ENCODE data around the gene DPP6. TPM values are rescaled to one million over a fixed set of nuclear protein-coding genes. Genes with fewer than 3 reads are reported as not detected.

The DPP6 gene
- total RNA-seq, 4 donors from 2014 or later: 0.38 TPM; not detected in 2

DNA sequence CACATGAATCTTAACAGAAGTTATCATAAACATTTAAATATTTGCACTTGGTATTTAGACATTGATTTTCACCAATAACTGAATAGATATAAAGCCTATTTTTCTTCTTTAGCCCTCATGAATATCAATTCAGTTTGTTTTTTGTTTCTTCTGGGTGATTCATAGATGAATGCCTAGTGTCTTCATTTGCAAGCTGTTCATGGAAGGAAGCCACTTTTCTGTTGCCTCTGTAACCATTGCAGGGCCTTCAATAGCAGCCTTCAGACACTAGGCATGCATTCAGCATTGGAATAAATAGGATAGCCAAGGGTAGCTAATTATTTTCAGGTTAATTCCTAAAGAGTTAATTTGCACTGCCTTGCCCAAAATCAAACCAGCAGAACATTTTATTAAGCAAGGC lies 375.3 kb downstream of the DPP6 start:
- TF ChIP-seq, protein P1, sequence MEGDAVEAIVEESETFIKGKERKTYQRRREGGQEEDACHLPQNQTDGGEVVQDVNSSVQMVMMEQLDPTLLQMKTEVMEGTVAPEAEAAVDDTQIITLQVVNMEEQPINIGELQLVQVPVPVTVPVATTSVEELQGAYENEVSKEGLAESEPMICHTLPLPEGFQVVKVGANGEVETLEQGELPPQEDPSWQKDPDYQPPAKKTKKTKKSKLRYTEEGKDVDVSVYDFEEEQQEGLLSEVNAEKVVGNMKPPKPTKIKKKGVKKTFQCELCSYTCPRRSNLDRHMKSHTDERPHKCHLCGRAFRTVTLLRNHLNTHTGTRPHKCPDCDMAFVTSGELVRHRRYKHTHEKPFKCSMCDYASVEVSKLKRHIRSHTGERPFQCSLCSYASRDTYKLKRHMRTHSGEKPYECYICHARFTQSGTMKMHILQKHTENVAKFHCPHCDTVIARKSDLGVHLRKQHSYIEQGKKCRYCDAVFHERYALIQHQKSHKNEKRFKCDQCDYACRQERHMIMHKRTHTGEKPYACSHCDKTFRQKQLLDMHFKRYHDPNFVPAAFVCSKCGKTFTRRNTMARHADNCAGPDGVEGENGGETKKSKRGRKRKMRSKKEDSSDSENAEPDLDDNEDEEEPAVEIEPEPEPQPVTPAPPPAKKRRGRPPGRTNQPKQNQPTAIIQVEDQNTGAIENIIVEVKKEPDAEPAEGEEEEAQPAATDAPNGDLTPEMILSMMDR (IDR thresholded peaks at IDR 0.05): no peak
- no peak for TF ChIP-seq POLR2A (IDR thresholded peaks at IDR 0.05)
- peaks cover 0 to 6% (median 0%) of the 10 kb centered on the region in 3 donors for H3K9me3 ChIP-seq
- H3K36me3 ChIP-seq: no peaks in the 10 kb centered on the region
- no peak overlapping the region for H3K27ac ChIP-seq
- intact Hi-C loops (cut with DNase I): no loop called here
- H3K4me3 ChIP-seq: no peak overlapping the region
- no peak for DNase-seq
- no peaks in the 10 kb centered on the region for H3K27me3 ChIP-seq
- no peaks in the 10 kb centered on the region for H3K4me1 ChIP-seq

DNA sequence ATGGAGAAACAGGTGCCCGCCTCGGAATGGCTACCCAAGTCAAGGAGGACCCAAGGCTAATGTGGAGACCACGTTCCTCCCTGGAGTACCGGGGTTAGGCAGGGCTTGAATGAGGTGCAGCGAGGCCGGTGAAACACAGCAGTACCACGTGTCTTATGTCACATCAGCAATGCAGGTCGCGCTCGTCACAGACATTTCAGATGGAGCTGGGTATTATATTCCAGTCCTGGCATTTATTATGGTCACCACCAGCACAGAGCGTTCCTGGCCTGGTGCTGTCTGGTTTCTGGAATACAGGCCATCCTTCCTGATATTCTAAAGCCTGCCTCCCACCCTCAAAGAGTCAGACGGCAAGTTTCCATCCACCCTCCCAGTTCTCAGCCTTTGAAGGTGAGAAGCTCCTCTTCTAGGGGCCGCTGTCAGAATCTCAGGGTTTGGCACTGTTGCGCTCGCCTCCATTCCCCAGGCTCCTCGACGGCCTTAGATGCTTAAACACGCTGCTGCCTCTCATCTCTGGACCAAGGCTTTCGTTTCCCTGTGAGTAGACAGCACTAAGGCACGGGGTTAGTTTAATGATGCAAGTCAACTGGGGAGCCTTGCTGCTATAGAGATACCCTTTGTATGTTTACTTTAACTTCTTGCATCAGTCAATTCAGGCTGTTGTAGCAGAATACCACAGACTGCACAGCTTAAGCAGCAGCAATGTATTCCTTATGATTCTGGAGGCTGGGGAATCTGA lies 377.6 kb downstream of the DPP6 start:
- TF ChIP-seq POLR2A (IDR thresholded peaks at IDR 0.05): no peak
- TF ChIP-seq, protein P1 (IDR thresholded peaks at IDR 0.05): no peak
- Histone ChIP-seq H3K27me3 (no peaks in the 10 kb centered on the region), H3K27ac (no peak overlapping the region), H3K9me3 (peaks cover 0 to 6% (median 0%) of the 10 kb centered on the region in 3 donors), H3K4me1 (no peaks in the 10 kb centered on the region), H3K4me3 (no peak overlapping the region), H3K36me3 (no peaks in the 10 kb centered on the region)
- 70 to 78% methylated on average over 13 of the region's 20 CpGs for WGBS, 2 donors
- intact Hi-C loops (cut with DNase I): no loop called here
- no peak for DNase-seq

DNA sequence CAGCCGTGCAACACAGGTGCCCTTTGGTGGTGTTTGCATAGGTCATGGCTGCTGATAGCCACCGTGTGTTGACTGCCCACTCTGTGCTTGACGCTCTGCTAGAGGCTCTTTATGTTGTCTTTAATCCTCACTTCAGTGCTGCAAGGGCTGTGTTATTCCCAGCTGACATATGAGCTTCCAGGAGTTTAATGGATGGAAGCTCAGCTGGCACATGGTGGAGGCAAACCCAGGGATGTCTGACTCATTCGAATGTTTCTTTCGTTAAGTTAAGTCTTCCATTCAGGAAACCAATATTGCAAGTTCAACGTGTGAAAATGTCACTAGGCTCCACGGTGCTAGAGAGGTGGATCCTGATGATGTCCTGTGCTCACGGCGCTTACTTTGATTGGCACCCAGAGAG lies 378.4 kb downstream of the DPP6 start:
- no peak for DNase-seq
- Histone ChIP-seq H3K27ac (no peak overlapping the region), H3K4me1 (no peaks in the 10 kb centered on the region), H3K27me3 (no peaks in the 10 kb centered on the region), H3K36me3 (no peaks in the 10 kb centered on the region), H3K4me3 (no peak overlapping the region), H3K9me3 (peaks cover 0 to 6% (median 0%) of the 10 kb centered on the region in 3 donors)
- WGBS, 2 donors: 74 to 86% methylated on average over 7 to 9 of the region's 9 CpGs
- intact Hi-C loops (cut with DNase I): no loop called here
- TF ChIP-seq, protein P1 (IDR thresholded peaks at IDR 0.05): no peak
- no peak for TF ChIP-seq POLR2A (IDR thresholded peaks at IDR 0.05)

DNA sequence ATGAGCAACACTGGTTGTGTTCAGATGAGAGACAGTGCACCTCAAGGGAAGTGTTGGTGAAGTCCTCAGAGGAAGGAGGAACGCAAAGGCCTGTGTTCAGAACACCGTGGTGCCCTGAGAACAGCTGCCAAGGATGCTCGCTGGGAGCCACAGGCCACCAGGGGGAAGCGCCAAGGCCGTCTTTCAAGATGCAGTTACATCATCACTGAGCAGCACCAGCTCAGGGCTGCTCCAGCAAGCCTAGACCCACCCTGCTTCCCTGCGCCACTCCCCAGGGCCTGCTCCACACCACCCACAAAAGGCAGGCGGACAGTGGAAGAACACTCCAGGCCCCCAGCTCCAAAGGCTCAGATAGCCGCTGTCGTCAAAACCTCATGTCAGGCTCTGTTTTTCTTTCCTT lies 378.8 kb downstream of the DPP6 start:
- no peak for TF ChIP-seq POLR2A (IDR thresholded peaks at IDR 0.05)
- TF ChIP-seq, protein P1 (IDR thresholded peaks at IDR 0.05): no peak
- Histone ChIP-seq H3K4me1 (no peaks in the 10 kb centered on the region), H3K4me3 (no peak overlapping the region), H3K27me3 (no peaks in the 10 kb centered on the region), H3K36me3 (no peaks in the 10 kb centered on the region), H3K27ac (no peak overlapping the region), H3K9me3 (peaks cover 0 to 6% (median 0%) of the 10 kb centered on the region in 3 donors)
- intact Hi-C loops (cut with DNase I): no loop called here
- 80 to 89% methylated on average over 5 to 9 of the region's 9 CpGs for WGBS, 2 donors
- DNase-seq: no peak

DNA sequence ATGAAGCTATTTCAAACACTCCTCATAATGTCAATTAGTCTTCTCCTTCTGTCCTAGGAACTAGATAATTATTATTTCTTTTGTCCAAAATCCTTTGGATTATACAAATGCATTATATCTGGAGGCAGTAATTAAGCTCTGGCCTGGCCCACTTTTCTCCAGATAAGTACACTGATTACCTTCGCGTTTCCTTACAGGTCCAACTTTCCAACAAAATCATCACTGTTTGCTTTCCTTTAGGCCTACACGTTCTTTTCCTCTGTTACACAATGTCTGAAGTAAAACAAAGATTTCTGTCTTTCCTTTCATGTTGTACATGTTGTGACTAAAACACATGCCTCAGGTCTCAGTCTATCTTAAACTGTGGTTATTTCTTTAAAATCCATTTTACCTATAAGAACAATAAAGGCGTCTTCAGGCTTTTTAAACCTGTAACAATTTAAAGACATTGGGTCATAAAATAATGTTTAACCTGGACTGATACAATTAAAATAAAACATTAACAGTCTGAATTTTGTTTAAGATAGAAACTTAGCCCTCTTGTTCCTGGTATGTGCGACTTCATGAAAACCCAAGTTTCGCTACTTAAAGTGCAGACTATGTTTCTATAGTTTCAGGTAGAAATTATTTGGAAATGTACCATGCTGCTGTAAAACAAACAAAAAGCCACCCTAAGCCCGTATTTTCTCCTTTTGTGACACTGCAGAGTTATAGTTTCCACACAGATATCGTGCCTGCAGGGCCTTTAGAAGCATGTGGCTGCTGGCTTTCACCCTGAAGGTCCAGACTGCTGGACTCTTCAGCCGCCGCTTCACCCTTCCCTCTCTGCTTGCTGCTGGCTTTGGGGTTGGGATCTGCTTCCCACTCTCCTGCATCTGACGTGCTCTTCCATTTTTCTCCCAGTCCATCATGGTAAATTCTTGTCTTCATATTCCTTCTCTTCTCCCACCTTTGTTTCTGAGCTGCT lies 381.7 kb downstream of the DPP6 start:
- H3K27ac ChIP-seq: no peak overlapping the region
- H3K4me3 ChIP-seq: no peak overlapping the region
- 49 to 54% methylated on average over 11 of the region's 11 CpGs for WGBS, 2 donors
- peaks cover 0 to 6% (median 0%) of the 10 kb centered on the region in 3 donors for H3K9me3 ChIP-seq
- no peak for TF ChIP-seq POLR2A (IDR thresholded peaks at IDR 0.05)
- TF ChIP-seq, protein P1 (IDR thresholded peaks at IDR 0.05): no peak
- no peak for DNase-seq
- intact Hi-C loops (cut with DNase I): no loop called here
- no peaks in the 10 kb centered on the region for H3K27me3 ChIP-seq
- H3K4me1 ChIP-seq: no peaks in the 10 kb centered on the region
- H3K36me3 ChIP-seq: no peaks in the 10 kb centered on the region
